Astrocyte of the spinal cord (primary cell): ENCODE results near the gene PRKD3.

ENCODE experiments used
- DNase-seq: peaks from one replicate; pipeline ENCODE4 v3.0.0; 2011; ENCODE audit warnings: low read depth, low spot score
- H3K4me3 ChIP-seq: 2 replicates; pipeline ENCODE4 v1.5.1; 2011; ENCODE audit warnings: low read depth, mild to moderate bottlenecking, low read length, moderate library complexity
- CTCF ChIP-seq: IDR thresholded peaks from 2 replicates; pipeline ENCODE4 v1.5.1; 2012; ENCODE audit warnings: low read depth, mild to moderate bottlenecking, low read length, inconsistent platforms
- in situ Hi-C: cut with HindIII; loops from 2 replicates; pipeline ENCODE4 v1.10.0; 2017; ENCODE audit warnings: low sequenced_read_pairs

Gene PRKD3

GRCh38 chr2:37326285-37326684, 1.7 kb upstream of the PRKD3 start:
- DNase-seq: peak; percentile 78
- no peak overlapping the region for H3K4me3 ChIP-seq
- in situ Hi-C loops: no loop called here
- TF ChIP-seq CTCF: no peak

GRCh38 chr2:37325625-37326071, 1.0 kb upstream of the PRKD3 start:
- H3K4me3 ChIP-seq: peak overlapping the region; percentile 82
- TF ChIP-seq CTCF: no peak
- DNase-seq: no peak
- in situ Hi-C loops: no loop called here

GRCh38 chr2:37324536-37324785, 172 bp downstream of the PRKD3 start:
- peak overlapping the region; percentile 82 for H3K4me3 ChIP-seq
- TF ChIP-seq CTCF: no peak
- in situ Hi-C loops: no loop called here
- peak; percentile 78 for DNase-seq

- in situ Hi-C loops: no loop called here
- DNase-seq: peak; percentile 50
- peak overlapping the region; percentile 82 for H3K4me3 ChIP-seq
- no peak for TF ChIP-seq CTCF
Observed at GRCh38 chr2:37323781-37324535, 675 bp downstream of the PRKD3 start.

GRCh38 chr2:37323176-37323780, 1.4 kb downstream of the PRKD3 start:
- in situ Hi-C loops: no loop called here
- no peak for TF ChIP-seq CTCF
- H3K4me3 ChIP-seq: peak overlapping the region; percentile 82
- DNase-seq: peak; percentile 18

GRCh38 chr2:37322368-37322767, 2.3 kb downstream of the PRKD3 start:
- in situ Hi-C loops: no loop called here
- no peak for DNase-seq
- no peak overlapping the region for H3K4me3 ChIP-seq

More at GRCh38 chr2:37322368-37322767, 2.3 kb downstream of the PRKD3 start:
- TF ChIP-seq CTCF: no peak
